Hepatocyte (in vitro differentiated cells): ENCODE data around the gene USP47.

Experiments
- EZH2 ChIP-seq: fragments of 200-600 bp; sonication (generic); IDR thresholded peaks from 2 replicates; pipeline ENCODE4 v1.6.1; 2016; ENCODE audit warnings: antibody characterized with exemption, mild to moderate bottlenecking, borderline replicate concordance
- EZH2phosphoT487 ChIP-seq: fragments of 200-600 bp; sonication (generic); IDR thresholded peaks from one replicate; pipeline ENCODE4 v1.6.1; 2018; ENCODE audit warnings: antibody characterized with exemption, mild to moderate bottlenecking, low read depth, moderate library complexity; ENCODE audit not compliant: unreplicated experiment, severe bottlenecking
- TF ChIP-seq, protein P1 (sequence below): fragments of 200-600 bp; sonication (generic); IDR thresholded peaks from 2 replicates; pipeline ENCODE4 v1.5.1; 2016; ENCODE audit warnings: antibody characterized with exemption, mild to moderate bottlenecking; ENCODE audit not compliant: poor library complexity

DNA sequence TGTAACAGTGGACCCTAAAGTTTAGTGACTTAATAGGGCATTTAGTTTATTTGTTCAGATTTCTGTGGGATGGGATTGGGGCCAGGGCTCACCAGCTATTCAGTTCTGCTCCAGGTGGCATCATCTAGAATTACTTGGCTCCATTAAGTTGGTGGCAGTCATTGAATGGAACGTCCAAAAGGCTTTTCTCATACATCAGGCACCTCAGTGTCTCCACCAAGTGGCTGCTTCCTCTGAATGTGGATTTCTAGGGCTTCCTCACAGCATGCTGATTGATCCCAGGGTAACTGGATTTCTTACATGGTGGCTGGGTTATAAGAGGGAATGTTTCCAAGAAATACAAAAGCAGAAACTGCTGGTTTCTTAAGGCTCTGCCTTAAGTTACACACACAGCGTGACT is 34.7 kb downstream of the USP47 start:
- TF ChIP-seq EZH2: no peak
- TF ChIP-seq, protein P1, sequence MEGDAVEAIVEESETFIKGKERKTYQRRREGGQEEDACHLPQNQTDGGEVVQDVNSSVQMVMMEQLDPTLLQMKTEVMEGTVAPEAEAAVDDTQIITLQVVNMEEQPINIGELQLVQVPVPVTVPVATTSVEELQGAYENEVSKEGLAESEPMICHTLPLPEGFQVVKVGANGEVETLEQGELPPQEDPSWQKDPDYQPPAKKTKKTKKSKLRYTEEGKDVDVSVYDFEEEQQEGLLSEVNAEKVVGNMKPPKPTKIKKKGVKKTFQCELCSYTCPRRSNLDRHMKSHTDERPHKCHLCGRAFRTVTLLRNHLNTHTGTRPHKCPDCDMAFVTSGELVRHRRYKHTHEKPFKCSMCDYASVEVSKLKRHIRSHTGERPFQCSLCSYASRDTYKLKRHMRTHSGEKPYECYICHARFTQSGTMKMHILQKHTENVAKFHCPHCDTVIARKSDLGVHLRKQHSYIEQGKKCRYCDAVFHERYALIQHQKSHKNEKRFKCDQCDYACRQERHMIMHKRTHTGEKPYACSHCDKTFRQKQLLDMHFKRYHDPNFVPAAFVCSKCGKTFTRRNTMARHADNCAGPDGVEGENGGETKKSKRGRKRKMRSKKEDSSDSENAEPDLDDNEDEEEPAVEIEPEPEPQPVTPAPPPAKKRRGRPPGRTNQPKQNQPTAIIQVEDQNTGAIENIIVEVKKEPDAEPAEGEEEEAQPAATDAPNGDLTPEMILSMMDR: no peak
- no peak for TF ChIP-seq EZH2phosphoT487
